ENCODE results near the gene MZB1.
"Not testable (repeated sequence)": the region's sequence is repeated elsewhere in the genome, so short reads cannot be mapped to it uniquely, and the experiment has no call there.

MZB1 gene

GRCh38 chr5:139410993-139411828, 21.5 kb upstream of the MZB1 start:
- no peak for DNase-seq (ENCODE audit: low read depth in 2 of 2)

DNA sequence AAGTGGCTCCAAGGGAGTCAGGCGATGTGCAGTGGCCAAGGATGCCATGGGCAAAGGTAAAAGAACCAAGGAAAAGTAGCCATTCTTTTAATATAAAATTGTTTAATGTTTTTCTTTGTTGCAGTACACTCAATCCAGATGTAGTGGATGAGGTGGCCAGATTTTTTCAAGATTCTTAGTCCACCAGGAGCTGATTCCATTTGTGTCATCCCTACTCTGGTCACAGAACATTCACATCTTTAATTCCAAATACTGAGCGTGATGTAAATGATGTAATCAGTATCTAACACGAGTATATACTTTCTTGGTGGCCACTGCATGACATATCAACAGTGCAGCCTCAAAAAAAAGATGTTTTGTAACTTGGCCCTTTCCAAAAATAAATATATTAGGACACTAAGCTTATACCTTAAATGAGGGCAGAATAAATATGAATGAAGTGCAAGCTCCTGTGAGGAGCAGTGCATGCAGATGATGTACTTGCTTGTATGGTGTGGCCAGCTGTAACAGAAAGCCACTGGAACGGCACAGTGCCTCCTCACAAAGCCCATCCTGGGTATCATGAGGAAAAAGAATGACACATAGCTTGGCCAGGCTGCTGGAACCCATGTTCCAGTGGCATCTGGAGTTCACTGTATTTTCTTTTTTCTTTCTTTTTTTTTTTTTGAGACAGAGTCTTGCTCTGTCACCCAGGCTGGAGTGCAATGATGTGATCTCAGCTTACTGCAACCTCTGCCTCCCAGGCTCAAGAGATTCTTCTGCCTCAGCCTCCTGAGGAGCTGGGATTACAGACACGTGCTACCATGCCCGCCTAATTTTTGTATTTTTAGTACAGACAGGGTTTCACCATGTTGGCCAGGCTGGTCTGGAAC, 20.6 kb upstream of the MZB1 start:
- no peak for DNase-seq (ENCODE audit: low read depth in 2 of 2)

More at GRCh38 chr5:139410993-139411828, 21.5 kb upstream of the MZB1 start:
- TF ChIP-seq CTCF (IDR thresholded peaks at IDR 0.05; ENCODE audit: low read depth, low read length): no peak
- H3K4me3 ChIP-seq (replicated peaks in 1 of 2; ENCODE audit: low read depth in 2 of 2, low read length in 2 of 2): no peak overlapping the region

DNA sequence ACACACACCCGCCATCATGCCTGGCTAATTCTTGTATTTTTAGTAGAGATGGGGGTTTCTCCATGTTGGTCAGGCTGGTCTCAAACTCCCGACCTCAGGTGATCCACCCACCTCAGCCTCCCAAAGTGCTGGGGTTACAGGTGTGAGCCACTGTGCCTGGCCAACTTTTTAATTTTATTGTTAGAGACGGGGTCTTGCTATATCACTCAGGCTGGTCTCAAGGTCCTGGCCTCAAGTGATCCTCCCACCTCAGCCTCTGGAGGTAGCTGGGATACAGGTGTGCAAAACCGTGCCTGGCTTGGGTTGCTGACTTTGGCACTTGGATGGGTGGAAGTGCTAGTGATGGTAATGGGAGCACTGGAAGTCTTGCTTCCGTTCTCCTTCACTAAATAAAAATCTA, 19.4 kb upstream of the MZB1 start:
- not testable (repeated sequence) for H3K4me3 ChIP-seq (replicated peaks in 1 of 2; ENCODE audit: low read depth in 2 of 2, low read length in 2 of 2)

More for the DNA sequence above, 20.6 kb upstream of the MZB1 start:
- no peak overlapping the region for H3K4me3 ChIP-seq (replicated peaks in 1 of 2; ENCODE audit: low read depth in 2 of 2, low read length in 2 of 2)
- no peak for TF ChIP-seq CTCF (IDR thresholded peaks at IDR 0.05; ENCODE audit: low read depth, low read length)

GRCh38 chr5:139408191-139408590, 18.5 kb upstream of the MZB1 start:
- no peak for TF ChIP-seq CTCF (IDR thresholded peaks at IDR 0.05; ENCODE audit: low read depth, low read length)
- no peak overlapping the region for H3K4me3 ChIP-seq (replicated peaks in 1 of 2; ENCODE audit: low read depth in 2 of 2, low read length in 2 of 2)
- no peak for DNase-seq (ENCODE audit: low read depth in 2 of 2)

More for the DNA sequence above, 19.4 kb upstream of the MZB1 start:
- not testable (repeated sequence) for DNase-seq (ENCODE audit: low read depth in 2 of 2)

GRCh38 chr5:139407517-139407916, 17.8 kb upstream of the MZB1 start:
- DNase-seq (ENCODE audit: low read depth in 2 of 2): no peak
- no peak overlapping the region for H3K4me3 ChIP-seq (replicated peaks in 1 of 2; ENCODE audit: low read depth in 2 of 2, low read length in 2 of 2)
- no peak for TF ChIP-seq CTCF (IDR thresholded peaks at IDR 0.05; ENCODE audit: low read depth, low read length)

DNA sequence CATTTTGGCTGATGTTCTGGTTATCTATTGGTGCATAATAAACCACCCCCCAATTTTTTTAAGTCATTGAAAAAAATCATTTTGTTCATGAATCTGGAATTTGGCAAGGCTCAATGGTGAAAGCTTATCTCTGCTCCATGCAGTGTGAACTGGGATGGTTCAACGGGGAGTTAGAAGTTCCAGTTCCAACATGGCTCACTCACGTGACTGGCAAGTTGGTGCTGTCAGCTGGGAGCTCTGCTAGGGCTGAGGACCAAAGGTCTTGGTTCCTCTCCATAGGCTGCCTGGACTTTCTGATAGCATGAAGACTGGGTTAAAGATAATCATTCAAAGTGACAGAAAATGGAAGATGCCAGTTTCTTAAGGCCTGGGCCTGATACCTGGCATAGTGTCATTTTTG, 17.2 kb upstream of the MZB1 start:
- no peak overlapping the region for H3K4me3 ChIP-seq (replicated peaks in 1 of 2; ENCODE audit: low read depth in 2 of 2, low read length in 2 of 2)
- TF ChIP-seq CTCF (IDR thresholded peaks at IDR 0.05; ENCODE audit: low read depth, low read length): no peak
- no peak for DNase-seq (ENCODE audit: low read depth in 2 of 2)

DNA sequence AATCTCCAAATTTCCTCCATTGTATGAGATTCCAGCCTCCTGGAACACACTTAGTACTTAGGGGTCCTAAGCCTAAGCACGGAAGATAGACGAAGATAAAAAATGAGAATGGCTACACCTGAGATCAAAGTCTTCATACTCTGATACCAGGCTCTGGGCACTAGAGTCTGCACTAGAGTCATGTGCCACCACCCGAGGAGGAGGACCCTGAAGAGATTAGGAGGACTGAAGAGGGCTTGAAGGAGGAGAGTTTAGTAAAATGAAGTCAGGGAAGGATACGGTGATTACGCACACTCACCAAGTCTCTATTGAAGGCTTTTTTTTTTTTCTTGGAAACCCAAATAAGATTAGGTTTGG, 14.7 kb upstream of the MZB1 start:
- DNase-seq (ENCODE audit: low read depth in 2 of 2): no peak
- peak overlapping the region in 1 of 2 donors; percentile 68 for H3K4me3 ChIP-seq (replicated peaks in 1 of 2; ENCODE audit: low read depth in 2 of 2, low read length in 2 of 2)

More for the DNA sequence above, 14.7 kb upstream of the MZB1 start:
- TF ChIP-seq CTCF (IDR thresholded peaks at IDR 0.05; ENCODE audit: low read depth, low read length): no peak

All from cardiac fibroblast (primary cell).